Kidney tubule cell (primary cell): ENCODE results near the gene FILIP1L.
"Not testable (repeated sequence)": the region's sequence is repeated elsewhere in the genome, so short reads cannot be mapped to it uniquely, and the experiment has no call there.

Source experiments
- DNase-seq: peaks from one replicate; pipeline ENCODE4 v3.0.0-alpha.2; 2018; ENCODE audit warnings: low spot score

FILIP1L gene

GRCh38 chr3:100098784-100099070, 15.6 kb downstream of the FILIP1L start:
- no peak for DNase-seq

GRCh38 chr3:100097919-100098783, 16.1 kb downstream of the FILIP1L start:
- peak; percentile 42 for DNase-seq

- DNase-seq = peak; percentile 19
Measured at GRCh38 chr3:100096866-100097265, 17.4 kb downstream of the FILIP1L start.

- not testable (repeated sequence) for DNase-seq
Measured at GRCh38 chr3:100096286-100096685, 18.0 kb downstream of the FILIP1L start.

- DNase-seq = no peak
Measured at GRCh38 chr3:100093831-100094230, 20.5 kb downstream of the FILIP1L start.

DNA sequence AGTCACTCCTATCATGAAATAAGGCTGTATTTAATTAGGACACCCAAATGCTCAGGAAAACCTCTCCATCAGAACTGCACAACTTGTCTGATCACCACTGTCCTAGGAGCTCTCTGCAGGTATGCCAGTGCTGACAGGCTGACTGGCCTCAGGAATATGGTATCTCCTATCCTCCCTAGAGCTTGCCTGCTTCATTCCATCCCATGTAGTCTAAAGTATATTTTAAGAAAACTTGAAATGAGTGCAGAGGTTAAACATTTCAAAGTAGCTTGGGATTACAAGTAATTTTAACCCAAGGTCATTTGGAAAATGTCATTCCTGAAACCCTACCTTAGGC, 23.7 kb downstream of the FILIP1L start:
- DNase-seq = no peak

DNA sequence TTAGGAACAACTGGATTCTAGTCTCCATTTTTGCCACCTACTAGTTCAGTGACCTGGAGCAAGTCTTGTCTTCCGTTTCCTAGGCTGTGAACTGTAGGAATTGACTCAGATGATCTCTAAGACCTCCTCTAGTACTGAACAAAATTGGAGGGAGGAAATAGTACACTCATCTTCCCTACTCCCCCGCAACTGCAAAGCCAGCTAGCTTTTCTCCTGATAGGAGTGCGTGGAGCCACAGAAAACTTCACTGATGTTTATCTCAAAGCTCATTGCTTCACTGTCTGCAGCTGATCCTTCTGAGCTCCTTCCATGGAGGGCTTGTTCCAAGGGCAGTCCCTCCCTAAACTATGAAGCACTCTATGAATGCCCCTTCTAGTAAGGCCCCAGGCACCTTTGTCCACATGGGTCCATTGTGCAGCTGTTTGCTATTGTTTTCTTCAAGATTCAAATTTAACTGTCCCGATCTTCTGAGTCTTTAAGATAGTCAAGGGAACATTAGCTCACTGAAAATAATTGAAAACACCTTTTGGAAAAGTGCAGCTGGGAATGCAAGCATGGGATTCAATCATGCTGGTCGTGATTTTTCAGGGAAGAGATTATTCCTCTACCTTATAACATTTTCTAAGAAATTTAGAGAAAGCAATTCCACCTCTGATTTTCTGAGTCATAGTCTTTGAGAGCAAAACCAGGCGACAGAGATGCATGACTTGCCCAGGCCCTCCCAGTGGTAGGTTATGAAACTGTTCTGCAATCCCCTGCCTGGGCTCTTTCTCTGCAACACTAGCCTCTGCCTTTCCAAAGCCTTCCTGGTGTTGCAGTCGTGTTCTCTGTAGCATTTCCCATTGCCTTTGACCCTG, 24.3 kb downstream of the FILIP1L start:
- peak; percentile 67 for DNase-seq

GRCh38 chr3:100088735-100089368, 25.4 kb downstream of the FILIP1L start:
- no peak for DNase-seq

DNA sequence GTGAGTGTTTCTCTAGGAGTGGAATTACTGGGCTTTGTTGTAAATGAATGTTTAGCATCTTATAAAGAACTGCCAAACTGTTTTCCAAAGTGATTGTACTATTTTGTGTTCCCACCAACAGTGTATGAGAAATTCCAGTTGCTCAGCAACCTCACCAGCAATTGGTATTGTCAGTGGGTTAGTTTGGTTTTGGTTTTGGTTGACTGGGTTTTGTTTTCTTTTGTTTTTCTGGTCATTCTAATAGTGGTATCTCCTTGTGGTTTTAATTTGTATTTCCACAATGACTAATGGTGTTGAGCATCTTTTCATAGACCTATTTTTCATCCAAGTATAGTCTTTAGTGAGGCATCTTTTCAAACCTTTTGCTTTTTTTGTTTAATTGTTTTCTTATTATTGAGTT, 27.1 kb downstream of the FILIP1L start:
- peak; percentile 91 for DNase-seq

GRCh38 chr3:100086401-100086800, 27.9 kb downstream of the FILIP1L start:
- DNase-seq = no peak

DNA sequence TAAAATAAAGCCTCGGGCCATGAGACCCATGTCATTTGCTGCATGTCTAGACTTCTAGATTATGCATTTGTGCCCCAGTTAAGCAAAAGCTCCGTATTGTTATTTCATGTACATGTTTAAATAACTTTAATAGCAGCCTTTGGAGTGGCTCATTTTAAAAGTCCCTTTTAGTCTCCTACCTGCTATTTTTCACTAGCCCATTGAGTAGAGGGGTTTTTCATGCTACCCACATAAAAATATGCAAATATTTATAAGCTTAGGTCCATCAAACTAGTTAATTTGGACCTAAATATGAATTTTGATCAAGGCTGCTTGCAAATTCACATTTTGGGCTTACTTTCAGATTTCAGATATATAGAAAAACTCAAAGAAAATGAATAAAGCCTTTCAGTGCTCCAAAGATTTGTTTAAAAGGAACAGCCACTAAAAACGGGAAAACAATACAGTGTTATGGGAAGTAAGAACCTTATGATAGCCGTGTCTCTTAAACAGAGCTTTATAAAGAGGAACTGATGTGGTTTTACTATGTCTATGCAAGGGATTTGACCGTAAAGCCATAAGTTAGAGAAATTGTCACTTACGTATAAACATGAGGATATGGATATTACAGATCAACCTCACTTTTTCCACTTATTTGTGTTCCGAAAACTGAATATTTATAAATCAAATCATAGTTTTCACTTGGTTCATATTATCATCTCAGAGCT, 30.0 kb downstream of the FILIP1L start:
- no peak for DNase-seq

DNA sequence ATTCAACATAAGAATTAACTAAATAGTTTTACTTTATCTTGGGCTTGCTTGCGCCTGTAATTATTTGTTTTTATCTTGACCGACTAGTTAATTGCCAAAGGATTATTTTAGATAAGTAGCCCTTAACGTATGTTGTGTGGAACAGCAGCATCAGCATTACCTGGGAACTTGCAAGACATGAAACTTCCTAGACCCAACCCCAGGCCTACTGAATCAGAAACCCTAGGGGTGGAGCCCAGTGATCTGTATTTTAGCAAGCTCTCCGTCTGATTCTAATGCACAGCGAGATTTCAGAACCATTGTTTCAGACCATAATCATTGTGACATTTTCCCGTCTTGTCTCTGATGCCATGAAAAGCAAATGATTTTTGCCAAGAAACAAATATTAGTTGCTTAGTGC, 31.1 kb downstream of the FILIP1L start:
- no peak for DNase-seq

- DNase-seq = no peak
Measured at GRCh38 chr3:100082714-100083113, 31.6 kb downstream of the FILIP1L start.

DNA sequence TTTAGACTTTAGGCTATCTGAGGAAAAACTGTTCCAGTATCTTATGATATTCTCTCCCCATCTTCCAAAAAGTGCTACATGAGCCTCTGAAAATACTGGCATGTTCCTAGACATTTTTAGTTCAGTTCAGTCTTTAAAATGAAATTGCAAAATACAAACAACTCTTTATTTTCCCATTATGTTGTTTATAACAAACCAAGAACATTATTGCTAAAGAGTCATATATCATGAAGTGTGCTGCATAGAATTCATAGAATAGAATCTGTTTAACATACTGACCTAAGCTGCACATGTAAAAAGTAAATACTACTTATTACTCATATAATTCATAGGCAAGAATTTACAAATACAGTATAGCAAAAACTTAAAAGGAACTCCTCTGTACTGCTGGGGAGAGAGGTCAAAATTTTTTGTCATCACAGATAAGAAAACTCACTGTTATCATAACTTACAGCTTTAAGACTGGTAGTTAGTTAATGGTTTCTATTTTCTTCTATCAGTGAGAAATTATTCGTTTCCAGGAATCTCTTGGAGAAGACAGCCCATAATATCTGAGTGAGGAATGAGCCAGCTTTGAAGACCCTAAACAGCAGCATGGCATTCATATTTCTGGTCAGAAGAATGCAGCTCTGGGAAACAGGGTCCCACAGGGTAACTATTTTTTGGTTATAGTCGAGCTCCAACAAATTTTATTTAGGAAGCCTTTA, 32.2 kb downstream of the FILIP1L start:
- no peak for DNase-seq

- no peak for DNase-seq
Measured at GRCh38 chr3:100081311-100081710, 33.0 kb downstream of the FILIP1L start.

DNA sequence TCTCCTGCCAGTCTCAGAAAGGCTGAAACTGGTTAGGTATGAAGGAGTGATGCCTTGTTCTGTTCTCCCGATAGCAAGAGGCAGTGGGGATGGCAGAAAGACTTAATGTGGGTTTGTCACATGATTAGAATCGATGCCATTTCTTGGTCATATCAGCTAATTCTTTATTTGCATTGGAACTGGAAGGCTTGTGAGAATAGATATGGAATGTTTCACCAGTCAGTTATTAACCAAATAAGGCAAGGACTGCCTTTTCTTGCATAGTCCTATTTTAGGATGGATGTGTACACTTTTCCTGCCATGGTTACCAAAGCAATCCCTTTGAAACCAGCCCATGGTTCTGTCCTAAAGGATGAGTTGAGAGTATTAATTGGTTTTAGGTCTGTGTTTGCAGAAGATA, 33.7 kb downstream of the FILIP1L start:
- DNase-seq = peak; percentile 35

DNA sequence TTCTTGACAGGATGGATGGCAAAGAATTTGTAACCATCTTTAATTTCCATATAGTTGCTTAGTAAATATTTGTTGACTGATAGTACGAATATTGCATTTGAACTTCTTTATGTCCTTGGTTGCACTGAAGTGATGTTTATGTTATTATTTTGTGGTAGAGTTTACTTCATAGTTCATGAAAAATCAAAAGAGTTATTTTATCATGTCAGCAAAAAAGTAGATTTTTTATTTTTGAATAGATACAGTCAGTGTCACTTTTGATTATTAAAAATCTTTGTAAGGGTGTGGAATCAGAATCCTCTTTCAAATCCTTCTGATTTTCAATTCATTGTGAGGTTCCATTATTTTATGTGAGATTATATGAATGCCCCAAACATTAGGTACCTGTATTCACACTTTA, 35.0 kb downstream of the FILIP1L start:
- DNase-seq = no peak

DNA sequence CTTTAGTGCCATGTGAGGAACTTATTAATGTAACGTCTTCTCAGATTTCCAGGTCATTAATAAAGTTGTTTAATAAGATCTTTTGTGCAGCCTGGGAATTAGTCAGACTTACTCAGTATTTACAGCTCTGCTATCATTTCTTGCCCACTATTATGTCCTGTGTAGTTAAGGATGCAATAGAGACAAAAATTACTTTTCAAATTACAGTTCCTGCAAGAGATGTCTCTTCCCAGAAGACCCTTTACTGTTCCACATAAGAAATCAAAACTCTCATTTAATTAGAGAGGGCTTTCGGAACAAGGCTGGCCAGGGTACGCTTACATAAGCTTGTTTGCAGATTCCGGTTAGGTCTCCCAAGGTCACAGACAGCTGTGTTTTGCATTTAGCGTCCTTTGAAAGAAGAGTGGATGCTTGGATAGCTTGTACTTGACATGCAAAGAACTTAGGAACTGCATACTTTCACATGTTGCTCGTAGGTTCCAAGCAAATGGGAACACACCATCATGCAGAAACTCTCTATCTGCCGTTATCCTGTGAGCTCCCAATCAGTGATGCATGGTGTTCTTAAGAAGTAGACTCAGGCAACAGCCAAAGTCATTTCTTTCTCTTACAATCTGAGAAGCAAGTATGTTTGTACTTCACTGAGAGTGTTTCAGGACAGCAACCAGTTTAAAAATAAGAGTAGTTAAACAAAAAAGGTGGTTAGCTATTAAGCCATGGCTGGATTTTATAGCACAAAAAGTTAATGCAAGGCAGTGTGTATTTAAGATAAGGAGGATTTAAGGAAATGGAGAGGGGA, 37.4 kb downstream of the FILIP1L start:
- no peak for DNase-seq

- DNase-seq = no peak
Measured at GRCh38 chr3:100075851-100076730, 38.2 kb downstream of the FILIP1L start.

GRCh38 chr3:100075196-100075595, 39.1 kb downstream of the FILIP1L start:
- DNase-seq = no peak
